ENCODE results near the gene TAGAP.

Gene TAGAP

DNA sequence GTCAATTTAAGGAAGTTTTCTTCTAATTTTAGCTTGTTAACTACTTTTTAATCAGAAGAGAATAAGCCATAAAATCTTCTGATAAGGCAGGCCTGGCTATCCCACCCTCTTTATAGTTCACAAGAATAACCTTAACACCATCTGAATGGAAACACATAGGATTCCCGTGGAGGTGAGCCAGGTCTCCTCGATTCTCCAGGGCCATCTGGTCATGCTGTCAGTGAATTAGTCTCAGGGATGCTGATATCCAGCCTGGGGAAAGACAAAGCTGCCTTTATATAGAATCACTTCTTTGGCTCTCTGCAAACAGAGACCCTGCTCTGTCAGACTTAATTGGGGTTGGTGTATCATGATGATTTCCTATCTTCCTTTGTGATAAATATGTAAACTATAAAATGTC is 30.1 kb upstream of the TAGAP start:
- Mint-ChIP-seq H3K4me3 (peak overlapping the region; percentile 35), H3K4me1 (peaks cover 19% of the 10 kb centered on the region), H3K9me3 (no peaks in the 10 kb centered on the region), H3K36me3 (ENCODE audit: low read depth) (no peaks in the 10 kb centered on the region), H3K27ac (no peak overlapping the region), H3K27me3 (ENCODE audit: low read depth, poor library complexity) (peaks cover 33% of the 10 kb centered on the region)
- no peak for DNase-seq
- TF ChIP-seq, protein P1, sequence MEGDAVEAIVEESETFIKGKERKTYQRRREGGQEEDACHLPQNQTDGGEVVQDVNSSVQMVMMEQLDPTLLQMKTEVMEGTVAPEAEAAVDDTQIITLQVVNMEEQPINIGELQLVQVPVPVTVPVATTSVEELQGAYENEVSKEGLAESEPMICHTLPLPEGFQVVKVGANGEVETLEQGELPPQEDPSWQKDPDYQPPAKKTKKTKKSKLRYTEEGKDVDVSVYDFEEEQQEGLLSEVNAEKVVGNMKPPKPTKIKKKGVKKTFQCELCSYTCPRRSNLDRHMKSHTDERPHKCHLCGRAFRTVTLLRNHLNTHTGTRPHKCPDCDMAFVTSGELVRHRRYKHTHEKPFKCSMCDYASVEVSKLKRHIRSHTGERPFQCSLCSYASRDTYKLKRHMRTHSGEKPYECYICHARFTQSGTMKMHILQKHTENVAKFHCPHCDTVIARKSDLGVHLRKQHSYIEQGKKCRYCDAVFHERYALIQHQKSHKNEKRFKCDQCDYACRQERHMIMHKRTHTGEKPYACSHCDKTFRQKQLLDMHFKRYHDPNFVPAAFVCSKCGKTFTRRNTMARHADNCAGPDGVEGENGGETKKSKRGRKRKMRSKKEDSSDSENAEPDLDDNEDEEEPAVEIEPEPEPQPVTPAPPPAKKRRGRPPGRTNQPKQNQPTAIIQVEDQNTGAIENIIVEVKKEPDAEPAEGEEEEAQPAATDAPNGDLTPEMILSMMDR (IDR thresholded peaks at IDR 0.05), result no peak

DNA sequence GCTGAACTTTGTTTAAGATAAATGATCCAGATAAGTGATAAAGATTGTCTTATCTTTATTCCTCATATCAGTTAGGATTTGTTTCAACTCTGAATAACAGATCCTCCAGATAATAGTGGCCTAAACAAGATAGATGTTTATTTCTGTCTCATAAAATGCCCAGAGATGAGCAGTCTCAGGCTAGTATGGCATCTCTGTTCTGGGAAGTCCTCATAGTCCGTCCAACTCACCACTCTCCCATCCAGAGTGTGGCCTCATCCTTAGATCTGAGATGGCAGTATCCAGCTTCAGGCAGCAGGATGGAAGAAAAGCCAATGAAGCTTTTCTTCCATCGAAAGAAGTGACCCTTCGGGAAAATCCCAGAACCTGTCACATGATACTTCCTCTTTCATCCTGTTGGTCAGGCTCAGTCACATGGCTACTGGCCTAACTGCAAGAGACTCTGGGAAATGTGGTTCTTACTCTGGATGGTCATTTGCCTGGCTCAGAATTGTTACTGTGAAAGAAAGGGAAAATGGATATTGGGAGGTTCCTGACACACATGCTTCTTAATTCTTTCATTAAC is 29.4 kb upstream of the TAGAP start:
- DNase-seq, result no peak
- peaks cover 40% of the 10 kb centered on the region for H3K27me3 Mint-ChIP-seq (ENCODE audit: low read depth, poor library complexity)
- H3K4me3 Mint-ChIP-seq, result peak overlapping the region; percentile 90
- TF ChIP-seq, protein P1 (IDR thresholded peaks at IDR 0.05), result no peak
- no peaks in the 10 kb centered on the region for H3K9me3 Mint-ChIP-seq
- peaks cover 22% of the 10 kb centered on the region for H3K4me1 Mint-ChIP-seq
- H3K27ac Mint-ChIP-seq, result no peak overlapping the region
- H3K36me3 Mint-ChIP-seq (ENCODE audit: low read depth), result no peaks in the 10 kb centered on the region

DNA sequence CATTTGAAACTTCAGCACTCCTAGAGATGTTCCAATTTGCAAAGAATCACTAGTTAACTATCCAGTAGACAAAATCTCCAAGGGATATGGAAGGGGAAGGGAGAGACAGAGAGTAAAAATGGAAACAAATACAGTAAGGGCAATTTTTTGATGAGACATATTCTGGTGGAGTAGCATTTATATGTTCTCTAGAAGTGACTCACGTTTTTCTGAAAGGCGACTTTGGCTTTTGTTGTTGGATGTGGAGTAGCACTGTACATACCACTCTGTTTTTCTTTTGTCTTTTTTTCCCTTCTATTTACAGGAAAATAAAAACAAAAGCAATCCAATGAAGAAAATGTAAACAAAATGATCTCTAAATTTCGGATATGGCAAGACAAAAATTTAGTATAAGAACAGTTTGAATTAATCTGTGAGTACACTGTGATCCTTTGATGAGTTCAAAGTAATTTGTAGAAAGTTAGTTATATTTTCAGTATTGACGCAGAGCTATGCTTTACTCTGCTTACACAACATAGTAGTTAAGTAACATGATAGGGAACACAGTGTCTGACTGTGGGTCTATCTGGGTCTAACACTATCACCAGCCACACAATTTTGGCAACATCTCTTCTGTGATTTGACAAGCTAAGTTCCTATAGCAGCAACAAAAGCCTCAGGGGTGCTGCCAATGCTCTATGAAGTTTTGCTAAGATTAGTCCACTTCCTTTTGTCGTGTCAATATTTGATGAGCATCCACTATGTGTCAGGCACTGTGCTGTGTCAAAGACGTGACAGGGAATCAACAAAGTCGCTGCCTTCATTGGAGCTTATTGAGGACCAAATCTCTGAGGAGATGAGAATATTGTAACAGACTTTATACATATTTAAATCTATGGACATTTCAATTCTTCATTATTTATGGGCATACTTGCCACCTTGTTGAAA is 27.3 kb upstream of the TAGAP start:
- TF ChIP-seq, protein P1 (IDR thresholded peaks at IDR 0.05), result no peak
- Mint-ChIP-seq H3K4me1 (peaks cover 22% of the 10 kb centered on the region), H3K9me3 (no peaks in the 10 kb centered on the region), H3K27me3 (ENCODE audit: low read depth, poor library complexity) (peaks cover 48% of the 10 kb centered on the region), H3K36me3 (ENCODE audit: low read depth) (no peaks in the 10 kb centered on the region), H3K27ac (peak overlapping the region; percentile 1), H3K4me3 (no peak overlapping the region)
- DNase-seq, result no peak

DNA sequence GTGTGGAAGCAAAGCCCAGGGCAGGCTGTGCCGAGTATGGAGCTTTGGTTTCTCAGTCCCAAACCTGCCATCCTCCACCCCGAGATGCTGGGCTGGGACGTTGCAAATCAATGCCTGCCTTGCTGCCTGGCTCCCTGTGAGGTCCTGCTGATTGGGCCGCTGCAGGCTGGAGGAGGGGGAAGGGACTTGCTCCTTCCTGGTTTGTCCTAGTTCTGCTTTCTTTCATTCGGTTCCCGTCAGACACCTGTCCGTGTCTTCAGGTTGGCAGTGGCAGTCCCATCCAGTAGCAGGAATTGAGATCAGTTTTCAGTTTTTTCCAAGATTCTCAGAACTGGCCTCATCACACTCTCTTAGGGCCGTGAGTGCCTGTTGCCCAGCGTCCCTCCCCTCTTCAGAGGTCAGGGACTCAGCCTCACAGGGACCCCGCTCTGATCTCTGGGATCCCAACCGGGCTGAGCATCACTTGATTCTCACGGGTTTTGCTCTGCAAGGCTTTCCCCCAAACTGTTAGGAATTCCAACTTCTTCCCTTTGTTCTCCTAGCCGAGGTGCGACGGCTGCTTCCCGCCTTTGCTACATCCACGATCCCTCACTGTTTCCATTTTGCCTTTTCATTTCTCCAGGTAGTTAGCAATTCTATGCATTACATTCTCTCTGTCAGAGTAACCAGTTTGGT is 24.2 kb upstream of the TAGAP start:
- Mint-ChIP-seq H3K4me1 (peaks cover 13% of the 10 kb centered on the region), H3K4me3 (peak overlapping the region; percentile 8), H3K27ac (no peak overlapping the region), H3K36me3 (ENCODE audit: low read depth) (no peaks in the 10 kb centered on the region), H3K9me3 (no peaks in the 10 kb centered on the region), H3K27me3 (ENCODE audit: low read depth, poor library complexity) (peaks cover 47% of the 10 kb centered on the region)
- TF ChIP-seq, protein P1 (IDR thresholded peaks at IDR 0.05), result no peak
- no peak for DNase-seq

DNA sequence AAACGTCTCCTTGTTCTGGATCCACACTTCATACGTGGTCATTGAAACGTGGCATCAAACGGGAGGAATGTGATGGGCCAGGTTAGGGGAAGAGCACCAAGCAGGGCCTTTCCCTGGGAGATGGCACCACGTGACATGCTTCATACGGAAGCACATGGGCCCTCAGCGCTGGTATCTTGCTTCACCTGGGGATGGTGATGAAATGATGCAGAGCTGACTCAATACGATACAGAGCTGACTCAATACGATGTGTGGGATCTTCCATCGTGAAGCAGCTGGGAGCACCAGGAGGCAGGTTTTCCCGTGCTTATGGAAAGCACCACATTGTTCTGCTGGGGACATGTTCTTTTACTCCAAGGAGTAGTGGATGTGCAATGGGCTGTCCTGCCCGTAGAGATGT is 22.5 kb upstream of the TAGAP start:
- TF ChIP-seq, protein P1 (IDR thresholded peaks at IDR 0.05), result no peak
- Mint-ChIP-seq H3K9me3 (no peaks in the 10 kb centered on the region), H3K4me3 (no peak overlapping the region), H3K27me3 (ENCODE audit: low read depth, poor library complexity) (peaks cover 54% of the 10 kb centered on the region), H3K27ac (no peak overlapping the region), H3K36me3 (ENCODE audit: low read depth) (no peaks in the 10 kb centered on the region), H3K4me1 (peaks cover 7% of the 10 kb centered on the region)
- DNase-seq, result no peak
